SK-N-SH treated with all-trans-retinoic acid at 6 μM for 48 hours (cell line): Measurements from ENCODE around the gene INPP4B.
A peak's percentile ranks its signal among the peaks of the same experiment; 100 is the strongest.

ENCODE experiments used
- ATAC-seq: fragments of 200-7000 bp; cut with Tn5 transposase; 3 replicates; pipeline ENCODE4 v1.9.1; 2020; ENCODE audit warnings: mild to moderate bottlenecking, moderate library complexity
- ARNTL ChIP-seq: fragments of 450-650 bp; formaldehyde crosslinking; IDR thresholded peaks from 2 replicates; pipeline ENCODE4 v1.5.0; 2020; ENCODE audit warnings: low read depth, mild to moderate bottlenecking, moderate library complexity, borderline replicate concordance
- BACH2 ChIP-seq: fragments of 250-450 bp; sonication (Bioruptor Pico); IDR thresholded peaks from 2 replicates; pipeline ENCODE4 v1.9.0; 2021; ENCODE audit warnings: mild to moderate bottlenecking, borderline replicate concordance
- CSDC2 ChIP-seq: fragments of 250-450 bp; sonication (Bioruptor Pico); IDR thresholded peaks from 2 replicates; pipeline ENCODE4 v1.5.0; 2020; ENCODE audit warnings: mild to moderate bottlenecking, moderate library complexity
- GLIS3 ChIP-seq: fragments of 250-450 bp; sonication (Bioruptor Pico); IDR thresholded peaks from 2 replicates; pipeline ENCODE4 v1.5.0; 2020; ENCODE audit warnings: mild to moderate bottlenecking, moderate library complexity
- ISL1 ChIP-seq: fragments of 250-450 bp; sonication (Bioruptor Pico); IDR thresholded peaks from 2 replicates; pipeline ENCODE4 v2.1.2; 2022; ENCODE audit warnings: mild to moderate bottlenecking, moderate library complexity
- OSR1 ChIP-seq: fragments of 250-450 bp; sonication (Bioruptor Pico); IDR thresholded peaks from 2 replicates; pipeline ENCODE4 v1.8.0; 2022; ENCODE audit warnings: moderate library complexity, mild to moderate bottlenecking, inconsistent platforms
- PPARA ChIP-seq: fragments of 250-450 bp; sonication (Bioruptor Pico); IDR thresholded peaks from 2 replicates; pipeline ENCODE4 v1.5.0; 2020; ENCODE audit warnings: mild to moderate bottlenecking, borderline replicate concordance
- RARB ChIP-seq: fragments of 250-450 bp; sonication (Bioruptor Pico); IDR thresholded peaks from 2 replicates; pipeline ENCODE4 v1.8.0; 2021; ENCODE audit warnings: mild to moderate bottlenecking, moderate library complexity
- SNAI2 ChIP-seq: fragments of 250-450 bp; sonication (Bioruptor Pico); IDR thresholded peaks from 2 replicates; pipeline ENCODE4 v1.5.0; 2020; ENCODE audit warnings: mild to moderate bottlenecking, moderate library complexity
- TCF4 ChIP-seq: fragments of 250-450 bp; sonication (Bioruptor Pico); IDR thresholded peaks from 2 replicates; pipeline ENCODE4 v1.8.0; 2021; ENCODE audit warnings: mild to moderate bottlenecking, moderate library complexity, borderline replicate concordance
- TOX ChIP-seq: fragments of 250-450 bp; sonication (Bioruptor Pico); IDR thresholded peaks from 2 replicates; pipeline ENCODE4 v1.8.0; 2021; ENCODE audit warnings: mild to moderate bottlenecking, moderate library complexity, borderline replicate concordance
- ZC3H10 ChIP-seq: fragments of 250-450 bp; sonication (Bioruptor Pico); IDR thresholded peaks from 2 replicates; pipeline ENCODE4 v1.5.1; 2021; ENCODE audit warnings: mild to moderate bottlenecking, moderate library complexity
- ZFP30 ChIP-seq: fragments of 450-650 bp; formaldehyde crosslinking; IDR thresholded peaks from 2 replicates; pipeline ENCODE4 v1.5.0; 2022; ENCODE audit warnings: mild to moderate bottlenecking, moderate library complexity
- ZNF565 ChIP-seq: fragments of 450-650 bp; formaldehyde crosslinking; conservative IDR thresholded peaks from 2 replicates; pipeline ENCODE4 v1.5.0; 2020; ENCODE audit warnings: low read depth, mild to moderate bottlenecking, moderate library complexity
- ZNF70 ChIP-seq: fragments of 450-650 bp; formaldehyde crosslinking; IDR thresholded peaks from 2 replicates; pipeline ENCODE4 v1.5.0; 2020; ENCODE audit warnings: mild to moderate bottlenecking, moderate library complexity
- ZNF8 ChIP-seq: fragments of 450-650 bp; formaldehyde crosslinking; IDR thresholded peaks from 2 replicates; pipeline ENCODE4 v1.5.0; 2020; ENCODE audit warnings: mild to moderate bottlenecking, moderate library complexity
- TF ChIP-seq, protein P1 (sequence below): fragments of 250-450 bp; sonication (Bioruptor Pico); IDR thresholded peaks from 2 replicates; pipeline ENCODE4 v1.5.0; 2020; ENCODE audit warnings: mild to moderate bottlenecking, moderate library complexity
- TF ChIP-seq, protein P2 (sequence below): fragments of 250-450 bp; sonication (Bioruptor Pico); IDR thresholded peaks from 2 replicates; pipeline ENCODE4 v1.5.1; 2020; ENCODE audit warnings: low read depth, mild to moderate bottlenecking, moderate library complexity
- TF ChIP-seq, protein P3 (sequence below): fragments of 250-450 bp; sonication (Bioruptor Pico); IDR thresholded peaks from 2 replicates; pipeline ENCODE4 v1.8.0; 2020; ENCODE audit warnings: mild to moderate bottlenecking, moderate library complexity, borderline replicate concordance
- TF ChIP-seq, protein P4 (sequence below): fragments of 250-450 bp; sonication (Bioruptor Pico); IDR thresholded peaks from 2 replicates; pipeline ENCODE4 v1.5.1; 2021; ENCODE audit warnings: mild to moderate bottlenecking, moderate library complexity

Gene INPP4B

DNA sequence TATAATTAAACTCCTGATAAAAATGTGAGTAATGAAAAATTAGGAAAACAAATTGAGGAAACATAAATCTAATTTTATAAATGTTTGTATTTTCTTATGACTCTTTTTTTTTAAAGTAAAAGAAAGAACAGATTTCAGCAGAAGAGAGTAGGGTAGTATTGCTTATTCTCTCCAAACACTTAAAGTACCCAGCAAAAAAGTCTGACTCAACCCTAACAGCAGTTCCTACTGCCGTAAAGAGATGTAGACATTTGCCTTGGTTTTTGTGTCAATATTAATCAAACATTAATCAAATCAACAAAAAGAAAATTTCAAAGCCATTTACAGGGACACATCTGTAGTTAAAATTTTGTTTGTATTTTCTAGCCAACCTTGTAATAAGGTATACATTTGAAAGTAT, 701.3 kb downstream of the INPP4B start (continued):
- TF ChIP-seq, protein P1, sequence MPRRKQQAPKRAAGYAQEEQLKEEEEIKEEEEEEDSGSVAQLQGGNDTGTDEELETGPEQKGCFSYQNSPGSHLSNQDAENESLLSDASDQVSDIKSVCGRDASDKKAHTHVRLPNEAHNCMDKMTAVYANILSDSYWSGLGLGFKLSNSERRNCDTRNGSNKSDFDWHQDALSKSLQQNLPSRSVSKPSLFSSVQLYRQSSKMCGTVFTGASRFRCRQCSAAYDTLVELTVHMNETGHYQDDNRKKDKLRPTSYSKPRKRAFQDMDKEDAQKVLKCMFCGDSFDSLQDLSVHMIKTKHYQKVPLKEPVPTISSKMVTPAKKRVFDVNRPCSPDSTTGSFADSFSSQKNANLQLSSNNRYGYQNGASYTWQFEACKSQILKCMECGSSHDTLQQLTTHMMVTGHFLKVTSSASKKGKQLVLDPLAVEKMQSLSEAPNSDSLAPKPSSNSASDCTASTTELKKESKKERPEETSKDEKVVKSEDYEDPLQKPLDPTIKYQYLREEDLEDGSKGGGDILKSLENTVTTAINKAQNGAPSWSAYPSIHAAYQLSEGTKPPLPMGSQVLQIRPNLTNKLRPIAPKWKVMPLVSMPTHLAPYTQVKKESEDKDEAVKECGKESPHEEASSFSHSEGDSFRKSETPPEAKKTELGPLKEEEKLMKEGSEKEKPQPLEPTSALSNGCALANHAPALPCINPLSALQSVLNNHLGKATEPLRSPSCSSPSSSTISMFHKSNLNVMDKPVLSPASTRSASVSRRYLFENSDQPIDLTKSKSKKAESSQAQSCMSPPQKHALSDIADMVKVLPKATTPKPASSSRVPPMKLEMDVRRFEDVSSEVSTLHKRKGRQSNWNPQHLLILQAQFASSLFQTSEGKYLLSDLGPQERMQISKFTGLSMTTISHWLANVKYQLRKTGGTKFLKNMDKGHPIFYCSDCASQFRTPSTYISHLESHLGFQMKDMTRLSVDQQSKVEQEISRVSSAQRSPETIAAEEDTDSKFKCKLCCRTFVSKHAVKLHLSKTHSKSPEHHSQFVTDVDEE (CRISPR knock-in tag): no peak
- TF ChIP-seq ISL1 (CRISPR knock-in tag) (no peak), TOX (CRISPR knock-in tag) (no peak)
- TF ChIP-seq, all 23 proteins: peak for 0

DNA sequence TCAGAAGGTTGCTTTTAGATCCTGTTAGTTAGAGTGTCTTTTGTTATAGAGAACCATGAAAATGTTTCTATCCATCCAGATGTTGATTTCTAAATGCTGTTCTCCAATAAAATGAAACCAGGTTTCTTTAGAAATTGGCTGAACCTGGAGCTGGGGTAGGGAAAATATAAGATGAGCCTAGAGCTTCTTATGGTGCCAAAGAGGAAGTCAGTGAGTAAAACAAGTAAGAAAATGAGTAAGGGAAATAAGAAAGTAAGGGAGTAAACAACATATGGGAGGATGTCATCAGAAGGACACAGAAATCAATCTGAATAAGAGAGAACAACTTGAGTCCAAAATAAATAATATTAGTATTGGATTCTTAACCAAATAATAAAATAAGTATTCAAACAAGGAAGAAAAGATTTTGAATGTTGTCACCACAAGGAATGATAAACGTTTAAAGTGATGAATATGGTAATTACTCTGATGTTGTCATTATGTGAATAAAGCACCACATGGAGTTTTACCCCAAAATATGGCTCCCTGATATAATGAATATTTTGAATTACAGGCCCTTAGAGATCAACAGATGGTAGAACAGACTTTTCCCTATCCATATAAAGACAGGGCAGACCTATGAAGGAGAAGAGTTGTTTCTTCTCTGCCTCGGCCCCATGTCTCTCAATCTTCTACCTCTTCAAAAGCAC, 703.6 kb downstream of the INPP4B start:
- no peak for ATAC-seq
- TF ChIP-seq, protein P2, sequence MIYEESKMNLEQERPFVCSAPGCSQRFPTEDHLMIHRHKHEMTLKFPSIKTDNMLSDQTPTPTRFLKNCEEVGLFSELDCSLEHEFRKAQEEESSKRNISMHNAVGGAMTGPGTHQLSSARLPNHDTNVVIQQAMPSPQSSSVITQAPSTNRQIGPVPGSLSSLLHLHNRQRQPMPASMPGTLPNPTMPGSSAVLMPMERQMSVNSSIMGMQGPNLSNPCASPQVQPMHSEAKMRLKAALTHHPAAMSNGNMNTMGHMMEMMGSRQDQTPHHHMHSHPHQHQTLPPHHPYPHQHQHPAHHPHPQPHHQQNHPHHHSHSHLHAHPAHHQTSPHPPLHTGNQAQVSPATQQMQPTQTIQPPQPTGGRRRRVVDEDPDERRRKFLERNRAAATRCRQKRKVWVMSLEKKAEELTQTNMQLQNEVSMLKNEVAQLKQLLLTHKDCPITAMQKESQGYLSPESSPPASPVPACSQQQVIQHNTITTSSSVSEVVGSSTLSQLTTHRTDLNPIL: no peak
- TF ChIP-seq, protein P1 (CRISPR knock-in tag): no peak
- no peak for TF ChIP-seq SNAI2 (CRISPR knock-in tag)
- no peak for TF ChIP-seq OSR1
- no peak for TF ChIP-seq ZNF8 (CRISPR knock-in tag)
- TF ChIP-seq, protein P3, sequence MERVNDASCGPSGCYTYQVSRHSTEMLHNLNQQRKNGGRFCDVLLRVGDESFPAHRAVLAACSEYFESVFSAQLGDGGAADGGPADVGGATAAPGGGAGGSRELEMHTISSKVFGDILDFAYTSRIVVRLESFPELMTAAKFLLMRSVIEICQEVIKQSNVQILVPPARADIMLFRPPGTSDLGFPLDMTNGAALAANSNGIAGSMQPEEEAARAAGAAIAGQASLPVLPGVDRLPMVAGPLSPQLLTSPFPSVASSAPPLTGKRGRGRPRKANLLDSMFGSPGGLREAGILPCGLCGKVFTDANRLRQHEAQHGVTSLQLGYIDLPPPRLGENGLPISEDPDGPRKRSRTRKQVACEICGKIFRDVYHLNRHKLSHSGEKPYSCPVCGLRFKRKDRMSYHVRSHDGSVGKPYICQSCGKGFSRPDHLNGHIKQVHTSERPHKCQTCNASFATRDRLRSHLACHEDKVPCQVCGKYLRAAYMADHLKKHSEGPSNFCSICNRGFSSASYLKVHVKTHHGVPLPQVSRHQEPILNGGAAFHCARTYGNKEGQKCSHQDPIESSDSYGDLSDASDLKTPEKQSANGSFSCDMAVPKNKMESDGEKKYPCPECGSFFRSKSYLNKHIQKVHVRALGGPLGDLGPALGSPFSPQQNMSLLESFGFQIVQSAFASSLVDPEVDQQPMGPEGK (CRISPR knock-in tag): no peak
- no peak for TF ChIP-seq ARNTL (CRISPR knock-in tag)
- TF ChIP-seq ISL1 (CRISPR knock-in tag): no peak
- TF ChIP-seq RARB: no peak
- TF ChIP-seq CSDC2 (CRISPR knock-in tag): no peak
- no peak for TF ChIP-seq TOX (CRISPR knock-in tag)
- no peak for TF ChIP-seq ZNF565 (CRISPR knock-in tag)
- no peak for TF ChIP-seq PPARA (CRISPR knock-in tag)
- no peak for TF ChIP-seq ZNF70 (CRISPR knock-in tag)
- TF ChIP-seq BACH2 (CRISPR knock-in tag): no peak
- TF ChIP-seq GLIS3 (CRISPR knock-in tag): no peak
- TF ChIP-seq TCF4: no peak
- TF ChIP-seq, protein P4, sequence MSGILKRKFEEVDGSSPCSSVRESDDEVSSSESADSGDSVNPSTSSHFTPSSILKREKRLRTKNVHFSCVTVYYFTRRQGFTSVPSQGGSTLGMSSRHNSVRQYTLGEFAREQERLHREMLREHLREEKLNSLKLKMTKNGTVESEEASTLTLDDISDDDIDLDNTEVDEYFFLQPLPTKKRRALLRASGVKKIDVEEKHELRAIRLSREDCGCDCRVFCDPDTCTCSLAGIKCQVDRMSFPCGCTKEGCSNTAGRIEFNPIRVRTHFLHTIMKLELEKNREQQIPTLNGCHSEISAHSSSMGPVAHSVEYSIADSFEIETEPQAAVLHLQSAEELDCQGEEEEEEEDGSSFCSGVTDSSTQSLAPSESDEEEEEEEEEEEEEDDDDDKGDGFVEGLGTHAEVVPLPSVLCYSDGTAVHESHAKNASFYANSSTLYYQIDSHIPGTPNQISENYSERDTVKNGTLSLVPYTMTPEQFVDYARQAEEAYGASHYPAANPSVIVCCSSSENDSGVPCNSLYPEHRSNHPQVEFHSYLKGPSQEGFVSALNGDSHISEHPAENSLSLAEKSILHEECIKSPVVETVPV: no peak
- no peak for TF ChIP-seq ZC3H10 (CRISPR knock-in tag)
- TF ChIP-seq ZFP30: no peak

DNA sequence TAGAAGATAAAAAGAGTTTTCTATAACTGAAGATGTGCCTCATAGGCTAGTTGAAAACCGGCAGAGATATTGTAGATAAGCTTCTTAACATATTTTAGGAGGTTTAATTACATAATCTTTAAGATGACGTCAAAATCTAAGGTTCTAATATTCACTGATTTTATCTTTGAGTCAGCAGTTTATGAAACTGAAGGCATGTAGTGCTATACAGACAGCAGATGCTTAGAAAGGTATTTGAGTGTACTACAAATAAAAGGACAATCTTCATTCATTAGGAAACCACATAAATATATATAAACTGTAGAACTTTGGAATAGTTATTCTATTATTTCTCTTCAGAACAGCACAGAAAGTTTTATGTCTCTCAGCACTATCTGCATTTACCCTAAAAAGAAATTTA, 704.9 kb downstream of the INPP4B start:
- peak; percentile 34; the same call in 1 of the 3 replicates for ATAC-seq
- TF ChIP-seq, protein P4: no peak
- TF ChIP-seq ISL1 (CRISPR knock-in tag): peak; percentile 41
